Stimulated activated CD8-positive, alpha-beta memory T cell treated with anti-CD3 and anti-CD28 coated beads, Interleukin-12 subunit alpha, Interleukin-12 subunit beta, amount 100 ng/mL, for 4 hours (primary cell): ENCODE data around the gene FLRT3.

ENCODE experiments used
- DNase-seq: peaks from one replicate; pipeline ENCODE4 v3.0.0-alpha.2; 2020; ENCODE audit warnings: low read depth

FLRT3 gene

DNA sequence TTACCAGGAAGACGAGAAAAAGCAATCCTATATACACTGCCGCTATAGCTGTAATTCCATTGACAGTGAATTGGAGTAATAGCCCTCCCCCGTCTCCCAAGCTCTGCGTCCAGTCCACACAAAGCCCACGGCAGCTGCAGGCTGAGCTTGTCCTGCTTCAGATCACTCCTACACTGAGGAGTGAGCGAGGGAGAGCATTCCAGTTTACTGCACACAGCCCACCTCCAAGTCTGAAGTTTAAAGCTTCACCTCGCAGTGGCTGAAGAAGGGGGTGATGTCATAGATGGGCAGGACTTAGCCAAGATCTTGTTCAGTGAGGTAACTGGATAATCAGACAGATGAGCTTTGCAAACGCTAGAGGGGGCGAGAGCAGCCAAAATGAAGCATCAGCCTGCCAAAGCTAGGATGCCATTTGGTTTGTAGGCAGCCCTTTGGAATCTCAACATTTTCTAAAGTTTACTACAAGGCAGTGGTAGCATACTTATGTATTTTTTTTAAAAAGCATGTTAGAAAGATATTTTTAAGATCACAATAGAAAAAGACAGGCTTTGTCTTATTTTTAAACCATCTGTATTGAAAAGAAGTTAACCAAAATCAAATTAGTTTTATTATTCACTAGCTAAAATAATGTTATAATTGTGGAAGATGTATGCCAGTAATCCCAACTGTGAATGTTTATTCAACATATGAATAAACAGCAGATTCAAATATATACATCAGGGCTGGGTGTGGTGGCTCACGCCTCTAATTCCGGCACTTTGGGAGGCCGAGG, at the start of gene FLRT3:
Gene FLRT3 (minus strand): TSS at position 213 of the 772 bp plus-strand sequence. CDS start 10,106 bp downstream, outside the sequence.
- no peak for DNase-seq

GRCh38 chr20:14386726-14387125, 49.3 kb upstream of the FLRT3 start:
- no peak for DNase-seq

DNA sequence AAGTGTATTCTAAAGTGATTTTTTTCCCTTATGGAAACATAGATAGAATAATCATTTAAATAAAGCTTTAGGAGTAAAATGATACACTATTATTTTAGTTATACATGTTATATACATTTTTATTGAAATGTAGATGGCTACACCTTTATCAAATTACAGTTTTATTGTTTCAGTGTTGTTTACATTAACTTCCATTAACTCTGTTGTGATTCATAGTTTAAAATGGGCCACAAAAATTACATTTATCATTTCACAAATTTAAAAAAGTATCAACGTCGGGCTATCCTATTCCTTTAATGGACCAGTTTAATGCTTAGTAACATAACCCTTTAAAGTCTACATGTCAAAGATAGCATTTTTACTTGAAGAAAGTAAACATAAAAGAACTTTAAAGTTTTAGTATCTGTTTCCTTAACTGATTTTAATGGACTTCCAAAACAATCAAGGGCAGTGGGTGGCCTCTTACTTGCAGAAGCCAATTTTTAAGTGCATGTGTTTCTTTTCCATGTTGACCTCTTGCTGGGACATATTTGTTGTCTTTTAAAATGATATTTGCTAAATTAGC, 47.8 kb upstream of the FLRT3 start:
- no peak for DNase-seq

DNA sequence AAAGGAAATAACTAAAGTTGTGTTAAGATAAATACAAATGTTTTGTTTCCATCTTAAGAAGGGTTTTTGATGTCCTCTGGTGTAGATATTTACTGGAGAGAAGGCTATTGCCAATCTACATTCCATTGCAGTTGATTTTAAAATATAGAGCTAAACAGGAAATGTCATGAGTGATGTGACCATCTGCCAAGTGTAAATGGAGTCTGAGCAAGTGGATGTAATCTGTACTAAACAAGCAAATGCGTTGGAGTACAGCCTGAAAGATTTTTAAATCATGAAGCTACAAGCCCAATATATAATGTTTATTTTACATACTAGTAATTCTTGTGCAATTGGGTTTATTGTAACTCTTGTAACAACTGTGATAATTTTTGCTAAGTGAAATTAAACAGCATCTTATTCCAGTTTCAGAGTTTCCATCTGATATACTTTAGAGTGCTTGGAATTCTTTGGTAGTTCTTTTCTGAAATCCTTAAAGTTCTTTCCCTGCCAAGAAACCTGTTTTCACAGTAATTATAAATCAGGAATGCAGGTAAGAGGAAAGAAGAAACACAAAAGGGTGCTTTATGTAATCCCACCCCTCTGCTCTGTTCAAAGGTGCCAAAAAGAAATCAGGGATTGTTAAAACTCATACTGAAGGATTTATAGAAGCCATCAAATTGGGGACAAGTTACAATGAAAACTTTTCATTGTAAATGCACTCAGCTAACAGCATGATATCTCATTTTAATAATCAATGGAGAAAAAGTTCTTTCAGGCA, 47.2 kb upstream of the FLRT3 start:
- no peak for DNase-seq

GRCh38 chr20:14383335-14383734, 45.9 kb upstream of the FLRT3 start:
- DNase-seq = no peak

DNA sequence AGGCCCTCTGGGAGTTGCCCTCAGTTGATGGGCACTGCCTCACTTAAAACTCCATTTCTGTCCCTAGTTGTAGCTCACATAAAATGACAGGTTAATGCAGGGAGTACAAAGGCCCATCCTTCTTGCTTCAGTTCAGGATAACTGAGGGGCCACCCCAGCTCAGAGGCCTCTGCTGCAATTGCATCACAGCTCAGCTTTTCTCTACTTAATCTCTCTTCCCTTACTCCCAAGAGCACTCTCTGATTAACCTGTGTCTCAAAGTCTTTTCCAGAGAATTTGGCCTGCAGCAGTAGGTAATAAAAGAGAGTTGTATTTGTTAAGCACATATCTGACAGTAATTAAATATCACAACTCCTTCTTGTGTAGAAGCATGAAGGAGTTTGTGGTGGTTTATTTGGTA, 40.9 kb upstream of the FLRT3 start:
- no peak for DNase-seq

- no peak for DNase-seq
These were observed 38.1 kb upstream of the FLRT3 start for GRCh38 chr20:14375416-14375985.

GRCh38 chr20:14374196-14374595, 36.8 kb upstream of the FLRT3 start:
- no peak for DNase-seq

DNA sequence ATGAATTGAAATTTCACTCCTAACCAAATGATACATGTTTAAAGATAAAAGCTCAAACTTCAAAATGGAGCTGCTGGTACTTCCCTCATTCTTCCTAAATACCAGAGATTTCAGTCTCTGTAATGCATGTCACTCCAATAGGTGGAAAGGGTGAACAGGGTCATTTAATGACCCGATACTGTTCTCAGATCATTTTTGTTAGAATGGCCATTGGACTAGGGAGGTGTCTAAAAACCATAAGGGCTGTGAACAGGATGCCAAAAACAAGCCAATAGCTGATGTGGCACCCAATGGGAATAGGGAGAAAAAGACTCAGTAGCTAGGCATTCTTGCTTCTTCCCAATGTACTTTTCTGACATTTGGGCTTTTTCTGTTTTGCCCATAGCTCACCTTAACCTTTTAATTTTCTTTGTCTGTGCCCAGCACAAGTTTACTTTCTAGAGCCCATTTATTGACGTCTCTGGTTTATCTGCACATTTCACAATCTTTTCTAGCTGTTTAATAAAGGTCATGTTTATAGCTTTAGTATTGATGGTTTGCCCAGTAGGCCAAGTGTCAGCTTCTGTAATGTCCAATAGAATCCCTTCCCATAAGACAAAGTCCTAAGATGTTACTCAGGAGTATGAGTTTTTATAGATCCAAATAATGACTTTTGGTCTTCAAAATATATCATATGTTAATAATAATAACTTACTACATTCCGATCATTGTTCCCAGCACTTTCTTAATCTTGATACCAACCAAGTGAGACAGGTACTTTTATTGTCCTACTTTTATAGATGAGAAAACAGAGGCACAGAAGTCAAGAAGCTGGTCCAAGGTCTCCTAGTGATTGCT, 24.3 kb upstream of the FLRT3 start:
- no peak for DNase-seq

DNA sequence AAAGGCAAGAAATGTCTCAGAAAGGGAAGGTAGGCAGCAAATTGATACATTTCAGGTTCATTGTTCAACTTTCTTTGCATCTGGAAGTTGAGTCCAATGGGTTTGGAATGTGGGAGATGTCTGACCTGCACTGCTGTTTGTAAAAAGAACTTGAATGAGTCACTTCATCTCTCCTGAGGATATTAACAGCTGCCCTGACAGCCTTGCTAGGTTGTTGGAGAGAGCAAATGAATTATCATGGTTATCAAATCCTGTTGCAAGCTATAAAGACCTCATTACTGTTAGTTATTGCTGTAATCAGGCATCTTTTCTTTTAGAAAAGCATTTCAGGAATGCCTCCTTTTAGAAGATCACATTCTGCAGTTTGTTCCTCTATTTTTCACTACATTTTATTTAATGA, 23.0 kb upstream of the FLRT3 start:
- no peak for DNase-seq

GRCh38 chr20:14355791-14356190, 18.4 kb upstream of the FLRT3 start:
- no peak for DNase-seq

GRCh38 chr20:14344746-14345145, 7.3 kb upstream of the FLRT3 start:
- no peak for DNase-seq

- no peak for DNase-seq
These were observed 6.2 kb upstream of the FLRT3 start for GRCh38 chr20:14343491-14344065.

DNA sequence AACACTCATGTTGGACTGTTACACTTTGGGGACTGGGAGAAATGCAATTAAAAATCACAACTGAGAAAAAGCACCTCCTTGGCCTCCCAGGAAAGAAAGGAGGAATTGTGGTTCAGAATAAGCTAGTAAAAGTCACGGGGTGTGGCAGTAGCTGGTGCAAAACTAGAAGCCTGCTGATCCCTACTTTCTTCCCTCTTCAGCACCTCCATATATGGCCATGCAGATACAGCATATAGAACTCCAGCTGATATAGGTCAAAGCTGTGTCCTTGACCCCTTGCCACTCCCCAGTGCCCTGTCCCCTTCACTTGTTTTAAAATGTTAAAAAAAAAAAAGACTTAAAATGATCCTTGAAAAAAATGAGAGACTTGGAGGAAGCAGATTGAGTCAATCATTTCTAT, 5.5 kb upstream of the FLRT3 start:
- DNase-seq = no peak

DNA sequence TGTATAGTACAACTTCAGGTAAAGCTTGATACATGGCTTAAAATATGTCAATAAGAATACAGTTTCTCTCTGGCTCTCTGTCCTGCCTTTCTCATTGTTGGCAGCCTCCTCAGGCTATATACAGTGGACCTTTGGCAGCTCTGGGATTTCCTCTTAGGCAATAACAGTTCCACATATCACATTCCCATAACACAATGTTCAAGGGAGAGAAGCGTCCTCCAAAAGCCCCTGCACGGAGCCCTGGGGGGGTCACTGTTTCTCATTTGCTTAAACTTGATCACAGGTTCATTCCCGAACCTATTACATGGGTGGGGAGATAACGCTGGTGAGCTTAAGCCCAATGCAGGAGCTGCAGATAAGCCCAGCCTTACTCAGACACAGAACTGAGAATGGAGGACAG, 4.4 kb upstream of the FLRT3 start:
- no peak for DNase-seq

DNA sequence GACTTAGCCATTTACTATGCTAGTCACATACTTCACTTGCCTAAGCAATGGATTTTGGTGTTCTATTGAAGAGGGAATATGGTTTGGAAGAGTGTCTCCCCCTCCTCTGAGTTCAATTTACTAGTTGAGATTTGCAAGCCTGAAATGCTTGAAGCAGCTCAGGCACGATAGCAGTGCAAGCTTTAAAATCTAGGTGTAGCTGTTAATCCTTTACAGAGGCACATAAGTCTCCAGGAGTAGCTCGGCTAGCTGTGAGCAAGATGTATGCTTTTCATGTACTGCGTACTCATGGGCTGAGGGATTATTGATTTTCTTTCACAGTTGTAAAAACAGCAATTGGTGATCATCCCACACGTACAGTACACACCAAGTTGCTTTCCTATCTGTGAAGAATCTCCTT, 726 bp downstream of the FLRT3 start:
- no peak for DNase-seq

- no peak for DNase-seq
These were observed 2.4 kb downstream of the FLRT3 start for GRCh38 chr20:14335052-14335451.

DNA sequence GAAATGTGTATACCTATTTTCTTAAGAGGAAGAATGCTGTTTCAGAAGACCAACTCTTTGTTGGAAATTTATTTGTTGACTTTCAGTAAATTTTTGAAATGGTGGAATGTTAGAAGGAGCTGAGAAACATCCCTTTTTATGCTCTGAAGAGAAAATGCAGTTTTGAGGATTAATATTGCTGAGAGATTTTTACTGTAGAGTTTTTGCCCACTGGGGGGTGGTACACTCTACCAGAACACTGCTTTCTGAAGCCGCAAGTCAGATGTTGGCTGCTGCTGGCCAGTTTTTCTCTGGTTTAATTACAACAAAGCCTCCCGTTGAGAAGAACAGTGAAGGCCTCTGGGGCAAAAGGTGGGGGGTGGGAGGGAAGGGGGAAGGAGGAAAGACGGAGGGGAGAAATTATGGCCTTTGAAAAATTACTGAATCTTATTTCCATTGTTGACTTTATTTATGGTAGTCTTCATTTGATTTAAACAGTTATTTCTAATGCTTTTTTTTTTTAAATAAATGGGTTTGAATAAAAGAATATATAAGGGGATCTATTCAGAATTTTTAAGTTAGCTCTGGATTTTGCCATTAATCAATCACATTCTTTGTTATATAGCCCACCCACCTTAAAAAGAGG, 3.0 kb downstream of the FLRT3 start:
- no peak for DNase-seq

DNA sequence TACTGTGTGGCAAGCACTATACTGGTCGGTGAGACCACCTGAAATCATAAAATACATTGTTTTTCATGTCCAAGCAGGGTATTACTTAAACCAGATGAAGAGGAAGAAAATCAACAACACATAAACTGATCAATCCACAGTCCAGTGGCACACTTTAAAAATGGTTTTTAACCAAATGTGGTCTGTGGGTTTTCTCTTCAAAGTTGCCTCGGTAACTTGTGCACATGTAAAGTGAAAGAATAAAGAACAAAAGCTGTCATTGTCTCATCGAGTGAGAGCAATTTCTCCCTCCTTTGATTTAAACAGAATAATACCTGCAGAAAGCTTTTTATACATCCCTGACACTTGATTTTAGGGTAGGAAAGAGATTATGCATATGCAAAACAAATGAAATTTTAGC, 3.7 kb downstream of the FLRT3 start:
- no peak for DNase-seq

DNA sequence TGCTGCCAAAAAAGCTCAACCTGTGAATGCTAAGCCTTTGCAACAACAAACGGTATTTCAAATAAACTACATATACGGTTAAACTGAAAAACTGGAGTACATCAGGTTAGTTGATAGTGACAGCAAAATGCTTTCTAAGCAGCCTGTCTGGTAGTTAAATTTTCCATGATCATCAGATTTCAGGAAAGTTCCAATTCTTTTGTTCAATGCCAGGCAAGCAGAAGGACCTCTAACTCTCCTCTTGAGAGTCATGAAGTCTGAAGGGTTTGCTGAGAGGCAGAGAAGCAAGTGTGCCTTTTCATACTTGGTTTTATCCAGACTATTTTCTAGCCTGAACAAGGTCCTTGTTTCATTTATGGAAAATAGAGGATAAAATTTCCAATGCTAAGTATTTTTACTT, 4.5 kb downstream of the FLRT3 start:
- DNase-seq = no peak

GRCh38 chr20:14331646-14332045, 5.8 kb downstream of the FLRT3 start:
- DNase-seq = no peak
